Cardiac muscle cell (in vitro differentiated cells and primary cell): Measurements from ENCODE around the gene AOPEP. TPM values are rescaled to one million over a fixed set of nuclear protein-coding genes. Genes with fewer than 3 reads are reported as not detected.
A peak's percentile ranks its signal among the peaks of the same experiment; 100 is the strongest.
"Not testable (repeated sequence)": the region's sequence is repeated elsewhere in the genome, so short reads cannot be mapped to it uniquely, and the experiment has no call there.

Source experiments
- DNase-seq, 2 donors: peaks; one replicate each; pipeline versions ENCODE4 v3.0.0 to v3.0.0-alpha.2; 2010 to 2017; ENCODE audit warnings: low read depth in 1 of 2, low spot score in 1 of 2
- H3K27ac ChIP-seq: fragments of 200-600 bp; sonication (generic); 2 replicates; pipeline ENCODE4 v1.5.1; 2016
- H3K27me3 ChIP-seq: fragments of 200-600 bp; sonication (generic); 2 replicates; pipeline ENCODE4 v1.6.0; 2016; ENCODE audit warnings: control low read depth
- H3K36me3 ChIP-seq: fragments of 200-600 bp; sonication (generic); 2 replicates; pipeline ENCODE4 v1.5.1; 2016; ENCODE audit warnings: control low read depth
- H3K4me1 ChIP-seq: fragments of 200-600 bp; sonication (generic); 2 replicates; pipeline ENCODE4 v1.8.1; 2017; ENCODE audit warnings: low read depth, mild to moderate bottlenecking, mixed run types
- H3K4me3 ChIP-seq: fragments of 200-600 bp; sonication (generic); 2 replicates; pipeline ENCODE4 v1.5.1; 2016; ENCODE audit warnings: mild to moderate bottlenecking
- H3K9me3 ChIP-seq: fragments of 200-600 bp; sonication (generic); 2 replicates; pipeline ENCODE4 v1.5.1; 2017; ENCODE audit warnings: low read depth, mild to moderate bottlenecking, control low read depth
- polyA plus RNA-seq: library from polyadenylated mRNA; unstranded; fragments of >200 nt; fragmentation: Nextera tagmentation; extraction: Ambion mirVana; gene quantifications from 2 replicates; pipeline ENCODE4 v1.2.1, GENCODE V29; 2016
- total RNA-seq: library from RNA; depleted of rRNA; stranded (reverse); fragments of >200 nt; gene quantifications from 2 replicates; pipeline ENCODE4 v1.2.3, GENCODE V29; 2016
- TF ChIP-seq, protein P1 (sequence below): IDR thresholded peaks from 2 replicates; pipeline ENCODE4 v1.5.1; 2012; ENCODE audit warnings: low read depth, mild to moderate bottlenecking, low read length

AOPEP gene
- total and polyA plus RNA-seq, 2 experiments from 2014 or later: 46.8 to 88.7 TPM

DNA sequence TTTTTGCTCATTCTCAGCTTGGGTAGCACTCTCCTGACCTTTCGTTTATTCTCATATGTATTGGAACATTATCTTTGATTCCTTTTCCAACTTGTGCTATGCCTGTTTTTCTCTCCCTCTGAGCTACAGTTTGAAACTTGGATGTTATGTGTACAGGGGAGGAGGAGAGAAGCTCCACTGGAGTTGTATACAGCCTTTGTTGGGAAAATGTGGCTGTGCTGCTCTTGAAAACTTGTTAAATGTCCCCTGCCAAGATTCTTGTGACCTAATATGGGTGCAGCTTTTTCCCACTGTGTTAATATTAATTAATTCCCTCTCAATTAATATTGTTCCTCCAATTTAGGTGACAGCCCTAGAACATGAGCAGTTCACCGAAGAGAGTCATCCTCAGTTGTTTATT lies 235.4 kb downstream of the AOPEP start:
- H3K4me1 ChIP-seq: no peaks in the 10 kb centered on the region

DNA sequence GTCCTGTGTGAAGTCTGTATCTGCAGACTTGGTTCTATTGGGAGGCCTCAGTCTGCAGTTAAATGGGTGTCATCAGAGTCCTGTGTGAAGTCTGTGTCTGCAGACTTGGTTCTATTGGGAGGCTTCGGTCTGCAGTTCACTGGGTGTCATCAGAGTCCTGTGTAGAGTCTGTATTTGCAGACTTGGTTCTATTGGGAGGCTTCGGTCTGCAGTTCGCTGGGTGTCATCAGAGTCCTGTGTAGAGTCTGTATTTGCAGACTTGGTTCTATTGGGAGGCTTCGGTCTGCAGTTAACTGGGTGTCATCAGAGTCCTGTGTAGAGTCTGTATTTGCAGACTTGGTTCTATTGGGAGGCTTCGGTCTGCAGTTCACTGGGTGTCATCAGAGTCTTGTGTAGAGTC lies 239.1 kb downstream of the AOPEP start:
- H3K27ac ChIP-seq, H3K4me3 ChIP-seq, H3K9me3 ChIP-seq, H3K4me1 ChIP-seq, DNase-seq, H3K27me3 ChIP-seq, H3K36me3 ChIP-seq: not testable (repeated sequence)

More for the DNA sequence above, 235.4 kb downstream of the AOPEP start:
- Histone ChIP-seq H3K4me3 (no peak overlapping the region), H3K27me3 (no peaks in the 10 kb centered on the region), H3K27ac (no peak overlapping the region), H3K36me3 (no peaks in the 10 kb centered on the region), H3K9me3 (no peaks in the 10 kb centered on the region)
- TF ChIP-seq, protein P1, sequence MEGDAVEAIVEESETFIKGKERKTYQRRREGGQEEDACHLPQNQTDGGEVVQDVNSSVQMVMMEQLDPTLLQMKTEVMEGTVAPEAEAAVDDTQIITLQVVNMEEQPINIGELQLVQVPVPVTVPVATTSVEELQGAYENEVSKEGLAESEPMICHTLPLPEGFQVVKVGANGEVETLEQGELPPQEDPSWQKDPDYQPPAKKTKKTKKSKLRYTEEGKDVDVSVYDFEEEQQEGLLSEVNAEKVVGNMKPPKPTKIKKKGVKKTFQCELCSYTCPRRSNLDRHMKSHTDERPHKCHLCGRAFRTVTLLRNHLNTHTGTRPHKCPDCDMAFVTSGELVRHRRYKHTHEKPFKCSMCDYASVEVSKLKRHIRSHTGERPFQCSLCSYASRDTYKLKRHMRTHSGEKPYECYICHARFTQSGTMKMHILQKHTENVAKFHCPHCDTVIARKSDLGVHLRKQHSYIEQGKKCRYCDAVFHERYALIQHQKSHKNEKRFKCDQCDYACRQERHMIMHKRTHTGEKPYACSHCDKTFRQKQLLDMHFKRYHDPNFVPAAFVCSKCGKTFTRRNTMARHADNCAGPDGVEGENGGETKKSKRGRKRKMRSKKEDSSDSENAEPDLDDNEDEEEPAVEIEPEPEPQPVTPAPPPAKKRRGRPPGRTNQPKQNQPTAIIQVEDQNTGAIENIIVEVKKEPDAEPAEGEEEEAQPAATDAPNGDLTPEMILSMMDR: no peak
- no peak for DNase-seq

DNA sequence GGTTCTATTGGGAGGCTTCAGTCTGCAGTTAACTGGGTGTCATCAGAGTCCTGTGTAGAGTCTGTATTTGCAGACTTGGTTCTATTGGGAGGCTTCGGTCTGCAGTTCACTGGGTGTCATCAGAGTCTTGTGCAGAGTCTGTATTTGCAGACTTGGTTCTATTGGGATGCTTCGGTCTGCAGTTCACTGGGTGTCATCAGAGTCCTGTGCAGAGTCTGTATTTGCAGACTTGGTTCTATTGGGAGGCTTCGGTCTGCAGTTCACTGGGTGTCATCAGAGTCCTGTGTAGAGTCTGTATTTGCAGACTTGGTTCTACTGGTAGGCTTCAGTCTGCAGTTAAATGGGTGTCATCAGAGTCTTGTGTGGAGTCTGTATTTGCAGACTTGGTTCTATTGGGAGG lies 239.5 kb downstream of the AOPEP start:
- H3K9me3 ChIP-seq, H3K27me3 ChIP-seq, H3K27ac ChIP-seq, H3K36me3 ChIP-seq, DNase-seq, H3K4me1 ChIP-seq, H3K4me3 ChIP-seq: not testable (repeated sequence)

DNA sequence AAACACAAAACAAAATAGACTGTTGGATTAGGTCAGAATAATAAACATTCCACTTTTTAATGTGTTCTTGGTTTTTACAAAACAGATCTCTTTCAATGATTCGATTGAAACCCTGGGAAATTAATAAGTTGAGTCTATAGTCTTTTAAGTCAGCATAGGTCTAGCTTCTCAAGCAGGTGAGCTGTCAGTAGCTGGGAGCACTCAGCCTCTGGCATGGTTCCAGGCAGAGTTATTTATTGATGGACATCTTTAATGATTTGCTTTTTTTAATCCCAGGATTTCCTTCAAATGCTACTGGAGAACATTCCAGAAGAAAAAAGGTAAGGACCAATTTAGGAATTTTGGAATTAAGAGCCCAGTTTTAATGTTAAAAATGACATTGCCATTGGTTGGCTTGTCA lies 241.0 kb downstream of the AOPEP start:
- Histone ChIP-seq H3K4me3 (no peak overlapping the region), H3K27me3 (no peaks in the 10 kb centered on the region), H3K36me3 (no peaks in the 10 kb centered on the region), H3K4me1 (peaks cover 19% of the 10 kb centered on the region), H3K27ac (no peak overlapping the region), H3K9me3 (no peaks in the 10 kb centered on the region)
- no peak for DNase-seq
- TF ChIP-seq, protein P1: no peak

DNA sequence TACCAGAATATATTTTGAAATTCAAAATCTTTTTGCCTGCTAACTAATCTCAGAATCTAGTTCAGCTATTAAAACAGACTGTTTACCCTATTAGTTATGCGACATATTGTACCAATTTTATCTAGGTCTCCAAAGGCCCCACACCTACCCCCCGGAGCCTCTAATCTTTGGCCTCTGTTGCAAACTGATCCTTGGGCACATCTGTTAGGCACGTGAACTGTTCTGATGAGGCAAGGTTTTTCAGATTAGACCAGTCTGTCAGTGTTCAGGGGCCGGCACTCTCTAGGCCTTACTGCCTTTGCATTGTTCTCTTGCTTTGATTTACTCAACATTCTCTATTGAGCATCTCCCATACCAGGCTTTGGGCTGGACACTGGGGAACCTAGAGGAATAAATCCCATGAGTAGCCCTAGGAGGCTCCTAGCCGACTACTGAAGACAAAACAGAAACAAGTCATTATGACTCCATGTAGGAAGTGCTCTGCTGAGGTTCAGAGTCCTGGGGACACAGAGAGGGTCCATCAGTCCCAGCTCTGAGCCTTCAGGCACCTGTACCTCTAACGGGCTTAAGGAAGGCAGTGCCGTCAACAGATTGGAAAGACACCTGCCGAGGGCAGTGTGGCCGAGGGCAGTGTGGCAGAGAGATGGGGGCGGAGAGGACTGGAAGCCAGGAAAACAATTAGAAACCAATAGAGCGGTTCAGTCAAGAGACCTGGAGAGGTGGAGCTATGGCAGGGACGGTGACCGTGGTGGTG lies 245.1 kb downstream of the AOPEP start:
- TF ChIP-seq, protein P1: no peak
- Histone ChIP-seq H3K36me3 (no peaks in the 10 kb centered on the region), H3K9me3 (no peaks in the 10 kb centered on the region), H3K4me1 (peaks cover 51% of the 10 kb centered on the region), H3K27me3 (no peaks in the 10 kb centered on the region), H3K27ac (no peak overlapping the region), H3K4me3 (no peak overlapping the region)
- peak in 1 of 2 donors; percentile 31 for DNase-seq

DNA sequence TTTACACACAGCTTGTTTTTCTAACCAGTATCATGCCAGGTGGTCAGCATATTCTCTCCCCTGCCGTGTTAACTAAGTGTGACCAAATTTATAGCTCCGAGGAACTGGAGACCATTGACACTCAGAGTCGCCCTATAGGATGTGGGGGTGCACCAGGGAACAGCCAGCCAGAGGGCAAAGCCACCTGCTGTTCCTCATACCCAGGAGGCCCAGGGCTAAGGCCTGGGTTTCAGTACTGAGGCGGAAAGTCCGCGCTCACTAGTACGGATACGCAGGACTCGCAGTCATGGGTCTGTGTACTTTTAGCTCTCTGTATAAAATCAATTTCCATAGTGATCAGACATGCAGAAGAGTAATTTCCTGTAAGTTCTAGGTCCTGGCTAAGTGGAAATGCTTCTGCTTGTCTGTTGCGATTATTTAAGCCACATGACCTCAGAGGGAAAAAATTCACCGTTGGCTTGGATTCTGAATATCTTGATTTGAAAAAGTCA lies 247.0 kb downstream of the AOPEP start:
- Histone ChIP-seq H3K9me3 (no peaks in the 10 kb centered on the region), H3K4me1 (peaks cover 51% of the 10 kb centered on the region), H3K36me3 (no peaks in the 10 kb centered on the region), H3K27ac (peak overlapping the region; percentile 78), H3K27me3 (no peaks in the 10 kb centered on the region), H3K4me3 (no peak overlapping the region)
- DNase-seq: peak in 1 of 2 donors; percentile 59
- TF ChIP-seq, protein P1: no peak
